Ureter (tissue), 1 donor: ENCODE data around the gene CD55. TPM values are rescaled to one million over a fixed set of nuclear protein-coding genes. Genes with fewer than 3 reads are reported as not detected.
A peak's percentile ranks its signal among the peaks of the same experiment; 100 is the strongest.

Experiments
- DNase-seq: peaks from one replicate; pipeline ENCODE4 v3.0.0-alpha.2; 2020; ENCODE audit warnings: low spot score
- total RNA-seq: library from RNA; stranded (reverse); gene quantifications from one replicate; pipeline ENCODE4 v1.2.4, GENCODE V29; 2023
- donor health status: DM: yes; HTN: yes; CAD: no.

The CD55 gene
- total RNA-seq, 1 donor from 2014 or later = 89.0 TPM

DNA sequence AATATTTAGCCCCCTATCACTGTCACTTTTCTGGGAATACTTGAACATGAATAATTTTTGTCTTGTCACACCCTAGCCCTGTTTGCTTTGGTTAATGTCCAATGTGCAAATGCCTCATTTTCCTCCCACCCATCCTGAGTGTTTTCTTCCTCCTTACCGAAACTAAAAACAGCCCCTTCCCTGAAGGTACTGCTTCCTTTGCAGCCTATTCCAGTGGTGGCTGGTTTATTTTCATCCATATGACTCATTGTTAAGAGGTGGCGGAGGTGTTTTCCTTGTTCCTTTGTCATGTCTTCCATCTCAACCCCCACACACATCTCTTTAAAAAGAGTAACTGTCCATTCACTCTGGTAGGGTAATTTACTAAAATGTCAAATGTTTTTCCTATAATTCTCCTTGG lies 40.4 kb downstream of the CD55 start:
- no peak for DNase-seq

DNA sequence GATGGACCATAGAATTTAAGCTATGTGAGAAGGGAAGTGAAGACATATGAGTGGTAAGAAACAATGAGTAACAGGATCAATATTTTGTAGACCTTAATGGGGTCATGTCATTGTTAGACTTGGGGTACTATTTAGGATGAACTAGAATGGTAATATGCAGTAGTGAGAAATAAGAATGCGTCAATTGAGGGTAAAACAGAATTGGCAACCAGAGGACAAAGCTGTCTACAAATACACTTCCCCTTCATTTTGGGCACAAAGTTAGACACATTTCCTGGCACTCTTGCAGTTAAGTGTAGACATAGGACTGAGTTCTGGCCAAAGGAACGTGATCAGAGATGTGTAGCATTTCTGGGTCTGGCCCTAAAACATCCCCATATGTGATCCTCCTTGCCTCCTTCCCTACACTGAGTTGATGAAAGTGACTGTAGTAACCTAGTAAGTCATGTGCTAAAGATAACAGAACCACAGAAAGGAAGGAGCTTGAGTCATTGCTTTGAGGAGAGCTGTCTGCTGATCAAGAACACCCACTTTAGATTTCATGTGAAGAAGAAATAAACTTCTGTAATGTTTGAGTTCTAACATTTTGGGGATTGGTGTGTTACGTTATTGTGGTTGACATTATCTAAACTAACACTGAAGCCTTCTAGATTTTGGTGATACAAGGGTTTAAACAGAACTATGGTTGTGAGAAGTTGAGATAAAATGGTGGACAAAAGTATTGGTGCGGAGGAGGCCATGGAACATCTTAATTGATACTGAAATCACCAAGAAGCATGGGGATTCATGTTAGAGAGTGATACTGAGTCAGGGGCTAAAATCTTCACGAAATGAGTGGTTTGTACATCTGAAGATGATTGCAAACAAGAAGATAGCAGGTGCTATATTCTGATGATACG lies 41.7 kb downstream of the CD55 start:
- DNase-seq = no peak

DNA sequence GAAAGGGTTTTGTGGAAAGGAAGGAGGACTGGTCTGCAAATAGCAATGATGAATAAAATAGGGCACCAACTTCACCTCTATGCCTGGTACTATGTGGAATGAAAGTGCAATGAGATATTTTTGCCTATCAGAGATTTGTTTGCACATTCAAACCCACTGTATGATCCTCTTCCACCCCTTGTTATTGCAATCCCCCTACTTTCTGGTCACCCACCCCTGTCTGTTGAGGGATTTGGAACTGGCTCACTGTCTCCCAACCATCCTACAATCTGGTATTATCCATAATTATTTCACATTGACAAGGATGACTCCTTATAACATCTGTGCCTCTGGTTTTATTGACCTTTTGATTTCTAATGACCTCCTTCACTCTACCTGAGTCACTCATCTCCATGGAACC lies 42.4 kb downstream of the CD55 start:
- DNase-seq = no peak

DNA sequence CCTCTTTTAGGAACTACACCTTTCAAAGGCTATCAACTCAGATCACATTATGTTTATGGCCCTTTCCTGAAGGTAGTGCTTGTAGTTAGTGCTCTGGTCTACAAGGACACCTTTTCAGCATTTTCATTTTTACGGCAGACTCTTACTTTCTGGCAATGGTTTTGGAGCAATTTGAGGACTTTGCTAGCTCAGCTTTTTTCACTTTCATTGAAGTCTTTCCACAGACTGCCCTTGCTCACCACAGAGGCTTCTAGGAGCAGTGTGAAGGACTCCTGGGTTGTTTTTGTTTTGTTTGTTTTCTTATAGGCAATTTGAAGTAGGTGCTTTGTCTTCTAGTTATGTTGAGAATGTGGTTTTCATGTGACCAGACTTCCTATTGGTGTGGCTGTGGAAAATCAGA lies 43.1 kb downstream of the CD55 start:
- no peak for DNase-seq

DNA sequence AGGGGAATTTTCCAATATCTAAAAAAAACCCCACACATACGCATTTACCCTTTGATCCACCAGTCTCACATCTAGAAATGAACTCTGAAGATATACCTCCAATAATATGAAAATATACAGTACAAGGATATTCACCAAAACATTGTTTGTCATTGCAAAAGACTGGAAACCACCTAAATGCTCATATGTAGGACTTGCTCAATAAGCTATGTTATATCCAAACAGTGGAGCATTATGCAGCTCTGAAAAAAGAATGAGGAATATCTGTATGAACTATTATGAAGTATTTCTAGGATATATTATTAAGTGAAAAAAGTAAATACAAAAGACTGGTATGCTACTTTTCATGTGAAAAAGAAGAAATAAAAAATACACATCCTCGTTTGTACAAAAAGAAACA lies 43.6 kb downstream of the CD55 start:
- no peak for DNase-seq

DNA sequence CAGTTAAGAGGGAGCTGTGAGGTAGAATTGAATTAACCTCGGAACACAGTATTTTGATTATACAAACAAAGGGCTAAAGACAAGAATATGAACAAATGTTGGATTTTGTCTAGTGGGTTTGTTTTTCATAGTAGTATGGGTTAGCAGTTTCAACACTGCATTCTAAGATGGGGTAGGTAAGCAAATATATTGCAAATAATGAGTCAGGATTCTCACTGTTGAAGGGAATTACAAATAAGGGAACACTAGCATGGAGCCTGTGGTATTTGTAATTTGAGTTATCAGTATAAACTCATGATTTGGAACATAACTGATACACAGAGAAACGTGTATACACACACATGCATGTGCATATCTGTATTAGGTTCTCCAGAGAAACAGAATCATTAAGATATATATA lies 44.5 kb downstream of the CD55 start:
- DNase-seq = no peak

DNA sequence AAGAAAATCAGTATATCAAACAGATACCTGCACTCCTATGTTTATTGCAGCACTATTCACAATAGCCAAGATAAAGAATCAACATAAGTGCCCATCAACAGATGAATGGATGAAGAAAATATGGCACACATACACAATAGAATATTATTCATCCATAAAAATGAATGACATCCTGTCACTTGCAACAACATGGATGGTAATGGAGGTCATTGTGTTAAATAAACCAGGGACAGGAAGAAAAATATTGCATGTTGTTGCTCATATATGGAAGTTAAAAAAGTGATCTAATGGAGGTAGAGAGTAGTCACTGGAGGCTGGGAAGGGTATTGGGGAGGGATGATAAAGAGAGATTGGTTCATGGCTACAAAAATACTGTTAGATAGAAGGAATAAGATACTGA lies 67.2 kb downstream of the CD55 start:
- DNase-seq = no peak

DNA sequence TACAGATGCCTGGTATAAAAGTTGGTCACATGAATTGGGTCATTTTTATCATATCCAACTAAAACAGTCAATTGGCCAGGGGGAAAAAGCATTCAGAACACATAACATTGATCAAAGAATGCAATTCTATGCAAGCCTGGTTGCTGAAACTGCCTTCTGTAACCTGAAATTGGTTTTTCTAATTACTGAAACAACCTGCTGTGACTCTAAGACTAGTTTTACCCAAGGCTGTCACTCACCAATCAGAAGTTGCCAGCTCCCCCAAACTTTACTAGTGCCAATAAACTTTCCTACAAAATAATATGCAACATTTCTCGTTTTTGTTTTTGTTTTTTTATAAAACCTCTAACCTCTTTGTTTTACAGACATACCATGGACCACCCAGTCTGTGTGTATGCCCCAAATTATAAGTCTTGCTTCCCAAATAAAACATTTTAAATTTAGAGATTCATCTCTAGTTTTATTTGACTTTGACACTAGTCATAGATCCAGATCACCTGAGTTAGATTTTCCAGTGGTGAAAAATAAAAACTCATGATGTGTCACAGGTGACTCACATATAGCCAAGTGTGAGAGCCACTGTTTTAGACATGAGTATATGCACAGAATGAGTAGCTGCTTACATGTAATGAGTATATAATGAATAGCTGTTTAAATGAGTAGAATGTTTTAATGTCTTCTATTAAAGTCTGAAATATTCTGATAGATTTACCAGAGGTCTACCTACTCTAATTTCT lies 68.4 kb downstream of the CD55 start:
- no peak for DNase-seq

DNA sequence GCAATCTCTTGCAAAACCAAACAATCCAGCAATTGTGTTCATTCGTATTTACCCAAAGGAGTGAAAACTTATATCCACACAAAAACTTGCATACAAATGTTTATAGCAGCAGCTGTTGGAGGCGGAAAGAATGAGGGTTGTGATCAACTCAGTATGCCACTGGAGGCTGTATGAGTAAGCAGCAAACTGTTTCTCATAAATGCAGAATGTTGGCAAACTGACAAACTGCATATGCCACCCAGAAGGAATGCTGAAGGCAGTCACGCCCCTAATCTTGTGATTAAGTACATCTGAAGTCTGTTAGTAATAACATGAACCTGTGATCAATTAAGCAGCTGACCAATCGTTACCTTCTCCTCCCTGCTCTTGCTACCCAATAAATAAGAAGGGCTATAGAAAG lies 72.1 kb downstream of the CD55 start:
- DNase-seq = peak; percentile 51

DNA sequence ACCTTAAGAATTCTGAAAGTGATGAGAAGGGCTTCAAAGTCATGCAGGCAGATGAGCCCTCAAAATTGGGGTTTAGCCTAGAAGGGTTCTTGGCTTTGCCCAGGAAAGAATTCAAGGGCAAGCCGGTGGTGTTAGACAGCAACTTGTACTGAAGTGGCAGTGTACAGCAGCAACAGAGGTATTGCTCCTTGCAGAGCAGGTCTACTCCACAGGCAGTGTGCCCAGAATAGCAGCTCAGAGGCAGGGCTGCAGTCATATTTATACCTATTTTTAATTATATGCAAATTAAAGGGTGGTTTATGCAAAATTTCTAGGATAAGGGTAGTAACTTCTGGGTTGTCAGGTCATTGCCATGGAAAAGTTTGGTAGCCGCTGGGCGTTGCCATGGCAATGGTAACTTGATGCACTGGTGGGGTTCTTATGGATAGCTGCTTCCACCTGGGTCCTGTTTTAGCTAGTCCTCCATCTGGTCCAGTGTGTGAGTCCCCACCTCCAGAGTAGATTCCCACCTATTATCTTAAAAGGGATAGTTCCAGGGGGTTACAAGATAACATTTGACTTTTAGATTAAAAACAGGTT lies 74.8 kb downstream of the CD55 start:
- DNase-seq = no peak

DNA sequence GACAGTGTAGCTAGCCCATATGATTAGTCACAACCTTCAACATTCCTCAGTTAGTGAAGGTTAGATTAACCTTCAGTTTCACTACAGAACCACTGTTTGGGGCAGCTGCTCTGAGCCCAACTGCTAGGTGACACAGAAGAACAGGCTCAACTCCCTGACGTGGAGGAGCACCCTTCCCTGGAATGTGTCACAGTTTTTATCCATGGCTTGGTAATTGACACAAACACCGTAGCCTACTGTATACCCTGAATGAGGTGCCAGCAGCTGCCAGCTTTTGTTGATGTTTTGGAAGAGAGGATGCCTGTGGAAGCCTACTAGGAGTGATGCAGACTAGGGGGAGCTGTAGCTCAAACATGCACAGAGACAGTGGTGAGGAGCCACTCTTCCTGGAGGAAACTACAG lies 76.0 kb downstream of the CD55 start:
- no peak for DNase-seq

DNA sequence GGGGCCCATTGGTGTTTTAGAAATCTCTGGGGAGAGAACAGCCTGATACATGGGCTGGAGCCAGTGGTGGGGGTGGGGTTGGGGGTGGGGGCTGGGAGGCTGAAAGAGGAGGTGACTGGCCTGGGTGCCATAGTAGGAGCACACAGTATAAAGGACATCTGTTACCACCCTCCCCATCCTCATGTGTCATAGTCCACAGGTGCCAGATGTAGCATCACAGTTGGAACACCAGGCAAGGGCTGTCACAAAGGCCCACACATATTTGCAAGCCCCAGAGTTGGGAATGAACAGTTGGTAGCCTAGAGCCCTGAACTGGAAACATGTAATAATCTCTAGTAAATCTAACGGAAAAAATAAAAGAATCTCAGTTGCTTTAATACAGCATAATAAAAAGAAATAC lies 77.5 kb downstream of the CD55 start:
- DNase-seq = no peak

DNA sequence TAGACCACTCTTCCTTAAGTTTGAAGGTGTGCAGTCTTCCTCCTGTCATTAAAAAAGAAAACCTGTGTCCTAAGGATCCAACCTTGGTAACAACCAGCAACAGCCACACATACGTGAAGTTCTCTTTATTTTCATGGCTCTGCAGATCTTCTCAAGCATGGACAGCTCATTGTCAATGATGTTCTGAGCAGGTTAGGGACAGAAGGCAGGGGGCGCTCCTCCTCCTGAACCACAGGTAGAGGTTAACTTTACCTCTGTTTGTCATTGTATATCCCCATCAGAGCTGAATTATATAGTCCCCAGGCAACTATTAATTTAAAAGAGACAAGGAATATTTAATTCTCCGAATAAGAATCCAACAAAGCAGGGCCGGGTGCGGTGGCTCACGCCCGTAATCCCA lies 80.1 kb downstream of the CD55 start:
- DNase-seq = no peak

DNA sequence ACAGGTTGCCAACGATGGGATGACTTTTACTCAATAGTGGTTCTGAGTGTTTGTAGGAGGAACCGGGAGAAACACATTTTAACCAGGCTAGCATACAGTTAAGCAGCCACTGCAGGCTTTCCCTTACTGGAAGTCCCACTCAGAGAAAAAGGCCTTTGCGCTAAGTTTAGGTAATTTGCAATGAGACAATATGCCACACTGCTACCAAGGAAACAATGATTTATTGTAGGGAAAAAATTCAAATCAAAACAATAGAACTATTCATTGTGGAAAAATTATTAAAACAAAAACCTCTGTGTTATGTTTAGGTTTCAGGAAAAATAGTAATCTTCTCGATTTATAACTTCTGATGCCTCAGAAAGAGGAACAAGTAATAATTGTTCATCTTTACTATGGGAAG lies 81.3 kb downstream of the CD55 start:
- no peak for DNase-seq

DNA sequence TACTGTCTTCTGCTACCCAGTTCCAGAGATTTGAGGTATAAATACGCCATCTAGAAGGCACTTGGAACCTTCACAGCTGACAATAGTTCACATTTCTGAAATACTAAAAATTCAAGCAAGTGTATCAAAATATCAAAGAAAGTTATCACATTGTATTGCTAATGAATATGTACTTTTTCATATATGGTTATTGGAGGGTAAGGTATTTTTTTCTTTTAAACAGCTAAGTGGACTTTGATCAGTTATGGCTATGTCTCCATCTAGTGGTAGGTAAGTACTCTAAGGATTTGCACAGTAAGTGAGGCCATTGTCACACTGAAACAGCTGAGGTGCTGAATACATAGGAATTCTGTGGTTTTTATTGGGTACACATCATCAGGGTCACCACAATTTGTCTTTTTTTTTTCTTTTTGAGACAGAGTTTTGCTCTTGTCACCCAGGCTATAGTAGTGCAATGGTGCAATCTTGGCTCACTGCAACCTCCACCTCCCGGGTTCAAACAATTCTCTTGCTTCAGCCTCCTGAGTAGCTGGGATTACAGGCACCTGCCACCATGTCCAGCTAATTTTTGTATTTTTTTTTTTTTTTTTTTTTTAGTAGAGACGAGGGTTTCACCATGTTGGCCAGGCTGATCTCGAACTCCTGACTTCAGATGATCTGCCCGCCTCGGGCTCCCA lies 83.5 kb downstream of the CD55 start:
- no peak for DNase-seq

DNA sequence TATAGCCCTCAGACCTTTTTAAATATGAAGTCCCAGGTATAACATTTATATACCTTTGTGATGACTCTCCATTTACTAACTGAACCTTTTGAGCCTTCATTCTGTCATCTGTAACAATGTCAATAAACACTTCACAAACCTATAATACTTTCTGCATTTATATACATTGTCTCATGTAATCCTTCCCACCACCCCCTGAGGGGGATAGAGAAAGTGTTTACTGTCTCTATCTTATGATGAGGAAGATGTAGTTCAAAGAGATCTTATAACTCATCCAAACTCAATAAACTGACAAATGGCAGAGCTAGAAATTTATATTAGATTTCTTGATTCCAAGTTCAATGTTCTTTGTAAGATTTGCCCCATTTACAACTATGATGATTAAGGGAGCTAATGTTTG lies 84.3 kb downstream of the CD55 start:
- no peak for DNase-seq

DNA sequence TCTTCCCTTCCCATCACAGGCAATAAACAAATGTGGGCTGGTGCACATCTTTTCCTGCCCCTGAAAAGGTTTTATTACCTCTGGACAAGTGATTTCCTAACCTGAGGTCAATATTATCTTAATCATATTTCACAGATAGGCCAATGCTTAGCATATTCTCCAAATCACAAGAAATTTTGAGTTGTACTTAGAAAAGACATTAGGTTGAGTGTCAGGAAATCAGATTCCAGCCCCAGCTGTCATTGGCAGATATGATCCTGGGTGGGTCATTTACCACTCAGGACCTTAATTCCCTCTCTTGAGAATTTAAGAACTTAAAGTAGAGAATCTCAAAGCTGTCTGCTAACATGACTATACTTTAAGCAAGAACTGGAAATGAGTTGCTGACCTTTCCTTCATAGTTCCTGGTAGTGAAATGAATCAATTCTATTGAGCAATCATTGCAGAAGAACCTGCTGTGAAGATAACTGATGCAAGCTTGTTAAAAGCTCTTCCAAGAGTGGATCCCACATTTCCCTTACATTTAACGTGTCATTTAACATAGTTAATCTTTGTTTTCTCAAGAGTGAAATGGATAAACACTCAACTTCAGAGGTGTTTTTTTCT lies 86.3 kb downstream of the CD55 start:
- DNase-seq = no peak

Other genes starting within 250 kb of the CD55 start
- gene C4BPB, start 232.8 kb upstream of the CD55 start, total RNA-seq = 0.34 TPM
- gene C4BPA, start 217.4 kb upstream of the CD55 start, total RNA-seq = 0.21 TPM
- gene CR2, start 132.7 kb downstream of the CD55 start, total RNA-seq = not detected
- gene CR1, start 174.5 kb downstream of the CD55 start, total RNA-seq = 3.1 TPM